Measurements from ENCODE around the gene NME3. TPM values are rescaled to one million over a fixed set of nuclear protein-coding genes. Genes with fewer than 3 reads are reported as not detected.

NME3 gene
- total and polyA plus RNA-seq, 9 of the 15 experiments (the other 6 are each of a cell fraction or from before 2014, with no cell fraction given): 0.68 to 76.3 (median 11.5) TPM

DNA sequence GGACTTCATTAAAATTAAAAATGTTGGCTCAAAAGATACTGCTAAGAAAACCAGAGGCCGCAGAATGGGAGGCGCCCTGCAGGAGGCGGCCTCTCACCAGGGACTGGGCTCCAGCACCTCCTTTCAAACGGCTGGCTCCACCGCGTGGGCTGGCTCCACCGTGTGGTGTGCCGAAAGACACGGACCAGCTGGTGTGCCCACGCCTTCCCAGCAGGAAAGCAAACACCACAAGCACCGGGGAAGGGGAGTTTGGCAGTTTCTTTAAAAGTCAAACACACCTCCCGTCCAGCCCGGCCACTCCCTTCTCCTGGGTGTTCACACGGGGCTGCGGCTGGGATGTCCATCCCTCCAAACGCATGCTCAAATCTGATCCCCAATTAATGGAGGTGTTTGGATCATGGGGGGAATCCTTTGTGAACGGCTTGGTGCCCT lies 41.4 kb upstream of the NME3 start:
- CTCF ChIA-PET (ENCODE audit: low intra/inter-chr PET ratio): interaction anchor here (0.5 to 1.7 kb wide), 7 partner anchors 39 to 706 kb away, joined by 3 to 27 read pairs (median 4); partner anchors contain the start of genes CASKIN1 and MSRB1
- Histone ChIP-seq H3K9me1 (ENCODE audit: control insufficient read depth, insufficient read depth, low read length) (no peaks in the 10 kb centered on the region), H3K9me3 (replicated peaks; ENCODE audit: control insufficient read depth, insufficient read depth, low read depth, low read length) (no peaks in the 10 kb centered on the region), H3K79me2 (ENCODE audit: control insufficient read depth, insufficient read depth, low read length) (no peaks in the 10 kb centered on the region), H3K4me1 (replicated peaks in 1 of 2; ENCODE audit: control insufficient read depth in 2 of 2, insufficient read depth in 2 of 2, low read length in 2 of 2) (peaks cover 0 to 35% of the 10 kb centered on the region in 2 experiments; a peak in 3 of 5 replicates), H4K20me1 (replicated peaks; ENCODE audit: control insufficient read depth, insufficient read depth, low read length) (no peaks in the 10 kb centered on the region; the same call in 1 of the 2 replicates), H3K9ac (ENCODE audit: insufficient read depth in 1 of 2, low read depth in 2 of 2, low read length in 2 of 2) (peak overlapping the region in 1 of 2 experiments; percentile 3; a peak in 1 of 4 replicates), H3K4me3 (no peak overlapping the region), H3K36me3 (ENCODE audit: control insufficient read depth, insufficient read depth, low read length) (peaks cover 7% of the 10 kb centered on the region; the same call in 1 of the 3 replicates), H3K27me3 (ENCODE audit: control insufficient read depth in 2 of 2, insufficient read depth in 2 of 2, low read length in 2 of 2) (no peaks in the 10 kb centered on the region), H2AFZ (ENCODE audit: low read depth, low read length) (peak overlapping the region; percentile 54), H3K4me2 (ENCODE audit: insufficient read depth, low read length) (peak overlapping the region; percentile 2; the same call in 1 of the 2 replicates), H3K27ac (ENCODE audit: extremely low read depth, low read depth, low read length) (no peak overlapping the region)
- intact Hi-C loops (cut with micrococcal nuclease) (no loop called here), in situ Hi-C loops (cut with MboI) (no loop called here)
- WGBS (ENCODE audit: insufficient coverage, low coverage, missing lambda C conversion rate): 20% methylated on average over 17 of the region's 17 CpGs
- POLR2A ChIA-PET: interaction anchor here (0.6 to 1.6 kb wide), 7 partner anchors 8 to 152 kb away, joined by 3 to 8 read pairs (median 3); partner anchors contain the start of genes NUBP2, RPS2 and SPSB3
- BruUV-seq (replicated peaks): no TSS peak
- ATAC-seq (peak; percentile 92), DNase-seq (ENCODE audit: extremely low read depth in 1 of 4, low spot score in 3 of 4) (peak; percentile 75 to 82 (median 80)), FAIRE-seq (peak; percentile 93)
- TF ChIP-seq, protein P1, sequence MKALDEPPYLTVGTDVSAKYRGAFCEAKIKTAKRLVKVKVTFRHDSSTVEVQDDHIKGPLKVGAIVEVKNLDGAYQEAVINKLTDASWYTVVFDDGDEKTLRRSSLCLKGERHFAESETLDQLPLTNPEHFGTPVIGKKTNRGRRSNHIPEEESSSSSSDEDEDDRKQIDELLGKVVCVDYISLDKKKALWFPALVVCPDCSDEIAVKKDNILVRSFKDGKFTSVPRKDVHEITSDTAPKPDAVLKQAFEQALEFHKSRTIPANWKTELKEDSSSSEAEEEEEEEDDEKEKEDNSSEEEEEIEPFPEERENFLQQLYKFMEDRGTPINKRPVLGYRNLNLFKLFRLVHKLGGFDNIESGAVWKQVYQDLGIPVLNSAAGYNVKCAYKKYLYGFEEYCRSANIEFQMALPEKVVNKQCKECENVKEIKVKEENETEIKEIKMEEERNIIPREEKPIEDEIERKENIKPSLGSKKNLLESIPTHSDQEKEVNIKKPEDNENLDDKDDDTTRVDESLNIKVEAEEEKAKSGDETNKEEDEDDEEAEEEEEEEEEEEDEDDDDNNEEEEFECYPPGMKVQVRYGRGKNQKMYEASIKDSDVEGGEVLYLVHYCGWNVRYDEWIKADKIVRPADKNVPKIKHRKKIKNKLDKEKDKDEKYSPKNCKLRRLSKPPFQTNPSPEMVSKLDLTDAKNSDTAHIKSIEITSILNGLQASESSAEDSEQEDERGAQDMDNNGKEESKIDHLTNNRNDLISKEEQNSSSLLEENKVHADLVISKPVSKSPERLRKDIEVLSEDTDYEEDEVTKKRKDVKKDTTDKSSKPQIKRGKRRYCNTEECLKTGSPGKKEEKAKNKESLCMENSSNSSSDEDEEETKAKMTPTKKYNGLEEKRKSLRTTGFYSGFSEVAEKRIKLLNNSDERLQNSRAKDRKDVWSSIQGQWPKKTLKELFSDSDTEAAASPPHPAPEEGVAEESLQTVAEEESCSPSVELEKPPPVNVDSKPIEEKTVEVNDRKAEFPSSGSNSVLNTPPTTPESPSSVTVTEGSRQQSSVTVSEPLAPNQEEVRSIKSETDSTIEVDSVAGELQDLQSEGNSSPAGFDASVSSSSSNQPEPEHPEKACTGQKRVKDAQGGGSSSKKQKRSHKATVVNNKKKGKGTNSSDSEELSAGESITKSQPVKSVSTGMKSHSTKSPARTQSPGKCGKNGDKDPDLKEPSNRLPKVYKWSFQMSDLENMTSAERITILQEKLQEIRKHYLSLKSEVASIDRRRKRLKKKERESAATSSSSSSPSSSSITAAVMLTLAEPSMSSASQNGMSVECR (CRISPR knock-in tag; IDR thresholded peaks at IDR 0.05): peak; percentile 25; the same call in 1 of the 2 replicates
- TF ChIP-seq ZNF239 (CRISPR knock-in tag; IDR thresholded peaks at IDR 0.05) (no peak), HLTF (IDR thresholded peaks at IDR 0.05) (no peak), PHB (CRISPR knock-in tag; IDR thresholded peaks at IDR 0.05) (no peak), BHLHE40 (IDR thresholded peaks at IDR 0.05; ENCODE audit: low read length) (0 out of 2 replicates have a peak, but pooled peaks have one; percentile 30), TCF7 (IDR thresholded peaks at IDR 0.05; ENCODE audit: borderline replicate concordance) (no peak), RAD21 (CRISPR knock-in tag; conservative IDR thresholded peaks at IDR 0.05 in 1 of 2, IDR thresholded peaks at IDR 0.05 in 1 of 2) (peak; percentile 64 to 85), CBFB (CRISPR knock-in tag; IDR thresholded peaks at IDR 0.05) (no peak), CBFA2T3 (IDR thresholded peaks at IDR 0.05) (no peak; the same call in 1 of the 2 replicates), FOSL1 (tag; conservative IDR thresholded peaks at IDR 0.05) (no peak), SAFB2 (IDR thresholded peaks at IDR 0.05; ENCODE audit: borderline replicate concordance, low read depth, low read length, severe bottlenecking) (no peak), TGIF2 (CRISPR knock-in tag; IDR thresholded peaks at IDR 0.05) (no peak), SRSF1 (IDR thresholded peaks at IDR 0.05; ENCODE audit: low read depth, low read length) (no peak), ZNF384 (IDR thresholded peaks at IDR 0.05; ENCODE audit: low read depth, low read length) (no peak), SPI1 (IDR thresholded peaks at IDR 0.05; ENCODE audit: borderline replicate concordance, low read depth, low read length) (no peak), CTBP1 (IDR thresholded peaks at IDR 0.05; ENCODE audit: borderline replicate concordance) (peak; percentile 21; the same call in 1 of the 2 replicates), SP1 (CRISPR knock-in tag; IDR thresholded peaks at IDR 0.05) (no peak), RB1 (IDR thresholded peaks at IDR 0.05; ENCODE audit: low read depth) (peak; percentile 52; the same call in 1 of the 2 replicates)
- TF ChIP-seq, protein P2, sequence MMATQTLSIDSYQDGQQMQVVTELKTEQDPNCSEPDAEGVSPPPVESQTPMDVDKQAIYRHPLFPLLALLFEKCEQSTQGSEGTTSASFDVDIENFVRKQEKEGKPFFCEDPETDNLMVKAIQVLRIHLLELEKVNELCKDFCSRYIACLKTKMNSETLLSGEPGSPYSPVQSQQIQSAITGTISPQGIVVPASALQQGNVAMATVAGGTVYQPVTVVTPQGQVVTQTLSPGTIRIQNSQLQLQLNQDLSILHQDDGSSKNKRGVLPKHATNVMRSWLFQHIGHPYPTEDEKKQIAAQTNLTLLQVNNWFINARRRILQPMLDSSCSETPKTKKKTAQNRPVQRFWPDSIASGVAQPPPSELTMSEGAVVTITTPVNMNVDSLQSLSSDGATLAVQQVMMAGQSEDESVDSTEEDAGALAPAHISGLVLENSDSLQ (IDR thresholded peaks at IDR 0.05): no peak
